Type B pancreatic cell (in vitro differentiated cells): Measurements from ENCODE around the gene FGF4. TPM values are rescaled to one million over a fixed set of nuclear protein-coding genes. Genes with fewer than 3 reads are reported as not detected.

ENCODE experiments used
- DNase-seq: peaks from one replicate; pipeline ENCODE4 v3.0.0; 2021; ENCODE audit warnings: mixed read lengths; ENCODE audit not compliant: unreplicated experiment; ENCODE audit errors: extremely low spot score
- H3K27ac Mint-ChIP-seq: 2 replicates; pipeline ENCODE4 v1.8.0; 2021; ENCODE audit warnings: mild to moderate bottlenecking, mixed read lengths
- H3K27me3 Mint-ChIP-seq: 2 replicates; pipeline ENCODE4 v1.8.0; 2021; ENCODE audit warnings: mixed read lengths
- H3K36me3 Mint-ChIP-seq: 2 replicates; pipeline ENCODE4 v1.8.0; 2021; ENCODE audit warnings: mixed read lengths
- H3K4me1 Mint-ChIP-seq: one replicate; pipeline ENCODE4 v1.8.0; 2021; ENCODE audit warnings: mixed read lengths; ENCODE audit not compliant: unreplicated experiment
- H3K4me3 Mint-ChIP-seq: 2 replicates; pipeline ENCODE4 v1.8.0; 2021; ENCODE audit warnings: mild to moderate bottlenecking, mixed read lengths
- H3K9me3 Mint-ChIP-seq: 2 replicates; pipeline ENCODE4 v1.8.0; 2021; ENCODE audit warnings: mixed read lengths
- CTCF ChIP-seq: fragments of 200-600 bp; sonication (generic); conservative IDR thresholded peaks from 2 replicates; pipeline ENCODE4 v1.5.0; 2021; ENCODE audit warnings: antibody characterized with exemption, mild to moderate bottlenecking
- total RNA-seq: library from RNA; stranded (reverse); gene quantifications from 2 replicates; pipeline ENCODE4 v1.2.1, GENCODE V29; 2021; ENCODE audit warnings: low replicate concordance

The FGF4 gene
- total RNA-seq, 1 donor from 2014 or later = 0.22 TPM

GRCh38 chr11:69734841-69735240, 40.3 kb downstream of the FGF4 start:
- H3K9me3 Mint-ChIP-seq = peaks cover 15% of the 10 kb centered on the region
- TF ChIP-seq CTCF = no peak
- DNase-seq = no peak
- no peak overlapping the region for H3K27ac Mint-ChIP-seq
- no peaks in the 10 kb centered on the region for H3K4me1 Mint-ChIP-seq
- no peak overlapping the region for H3K4me3 Mint-ChIP-seq
- H3K27me3 Mint-ChIP-seq = peaks cover 28% of the 10 kb centered on the region
- no peaks in the 10 kb centered on the region for H3K36me3 Mint-ChIP-seq

GRCh38 chr11:69734367-69734766, 40.8 kb downstream of the FGF4 start:
- Mint-ChIP-seq H3K4me1 (no peaks in the 10 kb centered on the region), H3K27ac (no peak overlapping the region), H3K36me3 (no peaks in the 10 kb centered on the region), H3K27me3 (peaks cover 33% of the 10 kb centered on the region), H3K9me3 (peaks cover 15% of the 10 kb centered on the region), H3K4me3 (no peak overlapping the region)
- TF ChIP-seq CTCF = no peak
- DNase-seq = no peak

GRCh38 chr11:69732910-69733309, 42.2 kb downstream of the FGF4 start:
- DNase-seq = no peak
- peaks cover 14% of the 10 kb centered on the region for H3K9me3 Mint-ChIP-seq
- H3K4me3 Mint-ChIP-seq = no peak overlapping the region
- no peak for TF ChIP-seq CTCF
- H3K27ac Mint-ChIP-seq = no peak overlapping the region
- no peaks in the 10 kb centered on the region for H3K4me1 Mint-ChIP-seq
- H3K36me3 Mint-ChIP-seq = no peaks in the 10 kb centered on the region
- peaks cover 40% of the 10 kb centered on the region for H3K27me3 Mint-ChIP-seq

GRCh38 chr11:69731110-69731509, 44.0 kb downstream of the FGF4 start:
- Mint-ChIP-seq H3K27me3 (peaks cover 40% of the 10 kb centered on the region), H3K4me3 (no peak overlapping the region), H3K36me3 (no peaks in the 10 kb centered on the region), H3K9me3 (peaks cover 10% of the 10 kb centered on the region), H3K27ac (no peak overlapping the region), H3K4me1 (no peaks in the 10 kb centered on the region)
- TF ChIP-seq CTCF = no peak
- no peak for DNase-seq

GRCh38 chr11:69730500-69730899, 44.6 kb downstream of the FGF4 start:
- no peak for DNase-seq
- H3K4me3 Mint-ChIP-seq = no peak overlapping the region
- H3K27me3 Mint-ChIP-seq = peaks cover 43% of the 10 kb centered on the region
- peaks cover 10% of the 10 kb centered on the region for H3K9me3 Mint-ChIP-seq
- TF ChIP-seq CTCF = no peak
- no peaks in the 10 kb centered on the region for H3K36me3 Mint-ChIP-seq
- no peak overlapping the region for H3K27ac Mint-ChIP-seq
- no peaks in the 10 kb centered on the region for H3K4me1 Mint-ChIP-seq

- no peak overlapping the region for H3K27ac Mint-ChIP-seq
- H3K9me3 Mint-ChIP-seq = peaks cover 4% of the 10 kb centered on the region
- no peak for TF ChIP-seq CTCF
- no peak overlapping the region for H3K4me3 Mint-ChIP-seq
- H3K36me3 Mint-ChIP-seq = no peaks in the 10 kb centered on the region
- no peak for DNase-seq
- H3K4me1 Mint-ChIP-seq = no peaks in the 10 kb centered on the region
- H3K27me3 Mint-ChIP-seq = peaks cover 43% of the 10 kb centered on the region
Measured at GRCh38 chr11:69729252-69729651, 45.9 kb downstream of the FGF4 start.
